GM12892 (cell line): ENCODE data around the gene HECTD3.

Source experiments
- POLR2A ChIP-seq: IDR thresholded peaks from 2 replicates; pipeline ENCODE4 v1.6.1; 2011; ENCODE audit warnings: low read depth, low read length, control low read depth
- POLR2AphosphoS5 ChIP-seq: IDR thresholded peaks from 2 replicates; pipeline ENCODE4 v1.6.1; 2011; ENCODE audit warnings: low read depth, low read length, control low read depth

- TF ChIP-seq POLR2A (no peak), POLR2AphosphoS5 (no peak)
Observed at GRCh38 chr1:45038240-45038639, 27.1 kb upstream of the HECTD3 start.
